HL-60/S4 treated with retinoic acid at 250 ng/mL for 4 days and 3 days (cell line): ENCODE results near the gene LRRC4C.

ENCODE experiments used
- in situ Hi-C: fragments of 300-500 bp; cut with MboI; formaldehyde crosslinking; loops from 2 replicates; pipeline ENCODE4 v1.7.0; 2022; ENCODE audit warnings: low sequenced_read_pairs

LRRC4C gene

DNA sequence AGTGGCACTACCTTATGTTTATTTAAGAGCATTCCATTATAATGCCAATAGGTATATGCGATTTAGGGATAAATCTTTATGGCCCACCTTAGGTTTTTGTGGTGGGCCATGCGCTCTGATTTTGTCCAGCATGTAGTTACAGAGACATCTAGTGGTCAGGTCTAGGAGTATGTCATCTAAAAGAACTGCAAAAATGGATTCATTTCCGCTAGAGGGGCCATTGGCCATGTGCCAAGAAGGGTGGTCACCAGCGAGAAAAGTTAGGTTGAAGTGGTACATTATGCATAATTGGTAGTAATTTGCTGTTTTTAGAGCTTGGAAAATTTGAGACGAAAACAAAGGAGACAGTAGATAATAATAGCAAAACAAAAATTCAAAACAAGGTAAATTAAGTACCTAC is 27.7 kb downstream of the LRRC4C start:
- in situ Hi-C loops, result no loop called here

DNA sequence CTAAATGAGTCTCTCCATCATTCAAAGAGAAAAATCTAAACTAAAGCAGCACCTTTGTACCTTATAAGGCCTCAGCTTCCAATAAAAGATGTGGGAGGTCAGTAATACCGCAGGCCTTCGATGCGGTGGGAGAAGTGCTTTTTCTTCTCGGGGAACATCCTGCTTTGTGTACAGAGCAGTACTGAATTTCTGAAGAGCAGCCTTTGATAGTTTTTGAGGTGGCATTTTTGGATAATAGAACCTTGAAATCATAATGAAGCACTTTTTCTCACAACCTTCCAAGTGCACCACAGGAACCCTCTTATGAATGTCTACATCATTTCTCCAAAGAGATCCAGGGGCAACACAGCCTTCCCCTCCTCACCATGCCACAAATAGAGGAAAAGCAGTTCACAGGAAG is 39.6 kb downstream of the LRRC4C start:
- in situ Hi-C loops, result no loop called here

DNA sequence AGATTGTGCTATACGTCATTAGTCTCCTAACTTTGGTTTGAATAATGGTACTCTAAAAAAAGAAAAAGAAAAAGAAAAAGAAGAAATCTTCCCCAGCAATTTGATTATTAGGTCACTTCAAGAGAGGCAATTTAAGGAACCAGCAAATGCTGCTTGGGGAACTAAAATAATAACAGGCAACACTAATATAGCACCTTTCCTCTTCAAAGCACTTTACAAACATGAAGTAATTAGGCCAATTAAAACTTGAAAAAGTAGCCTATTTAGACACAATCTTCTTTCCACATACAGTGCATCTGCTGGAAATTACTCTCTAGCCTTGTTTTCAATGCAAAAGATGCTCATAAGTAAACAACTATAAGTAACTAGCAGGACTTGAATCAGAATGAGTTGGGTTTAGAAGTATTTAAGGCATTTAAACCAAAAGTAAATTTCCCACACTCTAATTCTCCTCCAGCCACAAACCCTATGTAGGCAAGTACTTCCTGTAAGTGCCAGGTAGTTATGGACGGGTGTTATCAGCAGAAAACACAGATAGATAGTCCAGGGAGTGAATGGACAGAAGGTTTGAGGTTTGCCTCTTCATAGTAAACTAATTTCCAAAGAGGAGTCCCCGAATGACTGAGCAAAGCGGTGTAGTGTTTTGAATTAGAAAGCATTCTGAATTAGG is 44.5 kb downstream of the LRRC4C start:
- in situ Hi-C loops, result no loop called here

DNA sequence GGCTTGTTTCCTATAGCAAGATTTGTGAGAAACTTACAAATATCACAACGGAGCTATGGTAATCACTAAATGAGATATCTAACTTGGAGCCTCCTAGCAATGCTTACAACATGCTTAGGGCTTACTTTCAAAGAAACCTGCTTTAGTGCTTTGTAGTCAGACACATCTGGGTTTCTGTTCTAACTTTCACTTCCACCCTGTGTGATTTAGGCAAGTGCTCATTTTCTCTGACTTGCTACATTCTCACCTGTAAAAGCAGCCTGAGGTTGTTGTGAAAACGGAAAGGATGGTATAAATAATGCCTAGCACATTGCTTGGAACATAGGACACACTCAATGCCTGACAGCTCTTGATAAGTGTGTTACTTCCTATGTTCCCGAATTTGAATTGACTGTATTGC is 45.6 kb downstream of the LRRC4C start:
- in situ Hi-C loops, result no loop called here

DNA sequence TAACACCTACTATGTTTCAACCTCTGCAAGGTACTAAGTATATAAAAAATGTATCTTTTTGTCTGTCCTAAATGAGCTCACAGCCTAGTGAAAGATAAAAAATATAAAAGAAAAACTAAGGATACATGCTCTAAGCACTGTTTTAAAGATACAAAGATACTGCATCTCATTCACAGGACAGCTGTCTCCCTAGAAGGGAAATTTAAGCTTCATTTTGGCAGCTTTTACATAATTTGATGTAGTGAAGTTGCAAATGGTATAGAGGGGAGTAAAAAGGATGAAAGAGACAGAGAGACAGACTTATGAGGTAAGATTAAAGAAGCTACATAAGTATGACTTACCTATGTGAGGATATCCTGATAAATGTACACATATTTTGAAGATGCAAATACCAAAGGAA is 53.6 kb downstream of the LRRC4C start:
- in situ Hi-C loops, result no loop called here

DNA sequence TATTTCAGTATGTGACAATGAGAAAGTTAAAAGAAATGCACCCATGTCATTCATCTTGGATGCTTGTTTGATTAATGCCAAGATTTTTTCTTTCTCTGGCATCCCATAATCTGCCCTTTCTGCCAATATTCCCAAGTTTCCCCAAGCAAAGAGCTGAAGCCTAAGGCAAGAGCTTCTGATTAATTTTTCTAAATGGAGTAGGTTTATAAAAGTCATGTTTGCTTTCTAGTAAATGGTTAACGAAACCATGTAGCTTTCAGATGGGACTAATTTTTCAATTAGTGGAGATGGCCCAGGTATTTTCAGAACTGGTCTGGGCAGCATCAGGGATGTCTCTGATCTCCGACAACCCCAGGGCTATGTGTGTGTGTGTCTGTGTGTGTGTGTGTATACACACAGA is 55.3 kb downstream of the LRRC4C start:
- in situ Hi-C loops, result no loop called here

DNA sequence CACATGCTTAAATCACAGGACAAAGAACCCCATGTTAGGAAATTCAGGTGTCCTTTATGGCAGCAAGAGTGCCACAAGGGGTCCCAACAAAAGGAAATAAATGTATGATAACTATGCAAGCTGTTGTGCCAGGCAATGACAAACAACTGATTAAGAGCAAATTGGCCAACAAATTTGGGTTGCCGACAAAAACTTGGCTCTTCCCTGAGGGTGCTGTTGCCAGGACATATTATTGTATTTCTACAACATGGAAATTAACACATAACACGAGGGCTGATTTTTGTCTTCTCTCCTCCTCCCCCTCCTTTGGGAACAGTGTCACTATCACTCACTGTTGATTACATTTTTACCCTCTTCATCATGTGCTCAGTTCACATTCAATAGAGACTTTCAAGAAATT is 56.0 kb downstream of the LRRC4C start:
- in situ Hi-C loops, result no loop called here

DNA sequence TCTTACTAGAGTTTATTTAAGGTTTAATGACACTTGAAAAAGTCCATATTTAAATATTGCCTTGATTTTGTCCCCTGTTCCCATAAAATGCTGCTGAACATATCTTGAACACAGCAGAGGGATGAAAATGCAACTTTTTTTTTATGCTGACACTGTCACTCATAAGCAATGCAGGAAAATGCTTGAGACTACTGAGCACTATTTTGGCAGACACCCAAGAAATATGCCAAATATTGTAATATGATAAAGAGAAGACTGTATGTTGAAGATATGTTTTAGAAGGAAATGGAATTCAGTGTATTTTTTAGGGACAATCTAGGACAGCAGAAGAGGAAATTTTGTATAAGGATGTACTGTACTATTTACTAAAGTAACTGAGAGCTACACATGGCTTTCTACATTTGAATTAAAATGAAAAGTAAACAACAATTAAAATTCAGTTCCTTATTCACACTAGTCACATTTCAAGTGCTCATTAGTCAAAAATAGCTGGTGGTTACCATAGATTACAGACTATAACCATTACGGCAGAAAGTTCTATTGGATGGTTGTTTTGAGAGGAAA is 58.6 kb downstream of the LRRC4C start:
- in situ Hi-C loops, result no loop called here

DNA sequence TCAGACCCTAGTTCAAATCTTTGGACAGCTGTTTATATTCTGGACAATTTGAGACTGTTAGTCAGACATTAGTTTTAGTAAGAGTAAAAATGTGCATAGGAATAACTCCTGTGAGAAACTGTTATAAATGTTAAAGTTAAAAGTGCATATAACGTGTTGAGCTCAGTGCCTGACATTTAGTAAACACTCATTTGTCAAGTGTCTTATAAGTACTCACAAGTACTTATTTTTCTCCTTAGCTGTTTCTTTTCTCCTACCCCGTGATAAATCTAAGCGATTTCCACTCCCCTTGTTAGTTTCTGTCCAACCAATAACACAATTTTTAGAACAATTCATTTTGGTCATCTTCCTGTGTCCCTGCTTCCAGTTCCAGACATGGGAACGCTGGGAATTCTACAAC is 59.3 kb downstream of the LRRC4C start:
- in situ Hi-C loops, result no loop called here

DNA sequence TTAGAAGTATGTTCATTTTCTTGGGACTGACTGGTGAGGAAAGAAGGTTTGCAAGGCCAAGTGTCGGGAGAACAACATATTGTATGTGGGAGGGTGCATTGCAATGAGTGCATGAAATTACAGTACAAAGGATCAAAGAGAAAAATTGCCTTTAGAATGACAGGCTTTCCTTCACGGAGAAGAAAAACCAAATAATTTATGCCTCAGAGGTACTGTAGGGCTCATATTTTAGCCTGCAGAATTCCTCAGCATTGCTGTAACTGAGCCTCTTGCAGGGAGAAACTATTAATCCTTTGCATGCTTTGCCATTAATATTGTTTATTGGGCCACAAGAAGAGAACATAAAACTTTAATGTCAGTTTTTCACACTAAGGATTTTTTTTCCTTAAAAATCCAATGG is 60.1 kb downstream of the LRRC4C start:
- in situ Hi-C loops, result no loop called here

DNA sequence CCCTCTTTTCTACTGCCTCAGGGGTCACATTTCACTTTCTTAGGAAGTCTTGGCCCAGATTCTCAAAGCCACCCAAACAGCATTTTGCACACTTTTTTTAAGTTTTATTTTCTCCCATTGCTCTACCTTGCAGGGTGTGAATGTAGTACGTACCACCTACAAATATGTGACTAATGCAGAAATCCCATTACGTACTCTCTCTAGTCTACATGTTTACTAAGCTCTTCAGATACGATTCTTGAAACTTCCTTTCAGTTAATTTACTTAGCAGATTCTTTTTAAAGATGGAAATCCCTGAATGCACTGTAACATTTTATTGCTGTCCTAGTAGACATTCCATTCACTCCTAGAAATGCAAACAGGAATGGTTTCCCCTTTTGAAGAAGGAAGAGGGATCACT is 61.3 kb downstream of the LRRC4C start:
- in situ Hi-C loops, result no loop called here

DNA sequence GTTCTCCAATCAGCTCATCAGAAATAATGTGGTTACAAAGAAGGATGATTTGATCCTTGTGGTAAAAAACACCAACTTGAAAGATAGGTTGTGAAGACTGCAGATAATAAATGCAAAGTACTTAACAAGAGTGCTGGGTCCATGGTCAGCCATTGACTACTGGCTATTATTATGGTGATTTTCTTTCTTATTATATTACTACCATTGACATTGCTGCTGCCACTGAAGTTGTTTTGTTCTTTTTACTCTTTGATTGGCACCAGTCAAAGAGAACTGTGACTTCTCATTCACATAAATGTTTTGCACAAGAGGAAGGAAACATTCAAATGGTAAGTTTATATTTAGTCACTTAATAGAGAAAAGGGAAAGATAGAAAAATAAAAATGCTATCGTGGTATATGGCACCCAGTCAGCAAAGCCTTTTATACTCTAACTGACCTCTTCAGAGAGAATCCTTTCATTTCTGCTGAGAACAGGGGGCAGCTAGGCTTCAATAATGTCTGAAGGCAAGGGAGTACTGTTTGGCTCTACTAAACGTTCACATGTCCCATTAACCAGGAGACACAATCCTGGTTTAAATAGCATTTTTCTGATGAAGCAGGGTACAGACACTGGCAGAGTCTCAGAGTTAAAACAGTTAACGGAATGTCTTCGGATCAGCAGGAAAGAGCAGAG is 64.8 kb downstream of the LRRC4C start:
- in situ Hi-C loops, result no loop called here

DNA sequence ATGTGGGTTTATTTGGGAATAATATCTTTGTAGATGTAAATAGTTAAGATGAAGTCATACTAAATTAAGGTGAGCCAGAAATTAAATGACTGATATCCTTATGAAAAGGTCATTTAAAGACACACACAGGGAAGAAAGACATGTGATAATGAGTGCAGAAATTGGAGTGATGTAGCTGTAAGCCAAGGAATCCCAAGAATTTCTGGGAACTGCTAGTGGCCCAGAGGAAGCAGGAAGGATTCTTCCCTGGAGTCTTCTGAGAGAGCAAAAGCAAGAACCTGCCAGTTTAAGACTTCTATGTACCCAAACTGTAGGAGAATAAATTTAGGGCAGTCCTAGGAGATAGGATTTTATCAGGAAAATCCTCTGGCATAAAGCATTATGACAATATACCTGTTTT is 66.9 kb downstream of the LRRC4C start:
- in situ Hi-C loops, result no loop called here

DNA sequence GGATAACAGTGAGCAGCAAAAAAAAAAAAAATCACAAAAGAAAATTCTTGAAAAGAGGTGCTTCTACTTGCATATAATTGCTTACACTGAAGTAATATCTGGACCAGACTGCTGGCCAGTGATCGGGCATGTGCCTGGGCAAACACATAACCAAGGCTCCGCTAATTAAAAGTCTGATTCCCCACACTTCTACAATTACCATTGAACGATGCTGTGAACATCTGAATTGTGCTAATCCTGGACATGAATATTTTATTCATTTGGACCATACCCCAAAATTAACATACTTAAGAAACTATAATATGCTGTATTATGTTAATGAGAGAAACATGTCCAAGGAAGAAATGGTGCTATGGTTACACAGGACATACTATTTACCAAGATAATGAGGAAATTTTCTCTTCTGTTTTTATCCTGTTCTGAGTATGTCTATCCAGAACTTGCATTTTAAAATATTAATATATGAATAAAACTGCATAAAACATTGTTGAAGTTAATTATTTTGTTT is 69.8 kb downstream of the LRRC4C start:
- in situ Hi-C loops, result no loop called here

DNA sequence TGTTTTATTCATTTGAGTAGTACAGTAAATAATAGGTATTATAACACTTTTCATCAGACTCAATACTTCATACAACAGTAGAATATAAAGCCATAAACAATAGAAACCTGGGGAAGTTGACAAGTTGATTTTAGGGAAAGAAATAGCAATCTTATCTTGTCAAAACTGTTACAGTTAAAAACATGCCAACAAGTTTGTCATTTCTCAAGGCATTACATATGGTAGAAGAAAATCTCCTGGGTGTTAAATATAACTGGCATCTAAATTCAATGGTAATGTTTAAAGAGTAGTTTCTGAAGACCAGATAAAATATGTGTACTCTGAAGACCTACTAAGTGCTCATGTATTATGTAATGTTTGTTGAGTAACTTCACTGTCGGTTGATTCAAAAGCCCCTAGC is 75.1 kb downstream of the LRRC4C start:
- in situ Hi-C loops, result no loop called here

DNA sequence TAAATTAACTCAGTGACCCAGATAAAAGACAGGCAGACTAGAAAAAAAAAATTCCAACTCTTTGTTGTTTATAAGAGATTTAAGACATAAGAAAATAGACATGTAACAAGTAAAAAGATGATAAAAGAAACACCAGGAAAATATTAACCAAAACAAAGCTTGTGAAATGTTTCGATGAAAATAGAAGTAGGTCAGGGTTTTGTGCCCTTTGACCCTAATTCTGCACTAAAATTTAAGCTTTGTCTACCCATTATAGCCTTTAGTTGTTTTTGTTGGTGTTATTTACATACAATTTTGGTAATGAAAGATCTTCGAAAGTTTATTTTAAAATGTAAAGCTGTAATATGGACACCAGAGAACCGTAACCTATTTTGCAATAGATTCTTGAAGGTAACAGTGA is 75.7 kb downstream of the LRRC4C start:
- in situ Hi-C loops, result no loop called here

DNA sequence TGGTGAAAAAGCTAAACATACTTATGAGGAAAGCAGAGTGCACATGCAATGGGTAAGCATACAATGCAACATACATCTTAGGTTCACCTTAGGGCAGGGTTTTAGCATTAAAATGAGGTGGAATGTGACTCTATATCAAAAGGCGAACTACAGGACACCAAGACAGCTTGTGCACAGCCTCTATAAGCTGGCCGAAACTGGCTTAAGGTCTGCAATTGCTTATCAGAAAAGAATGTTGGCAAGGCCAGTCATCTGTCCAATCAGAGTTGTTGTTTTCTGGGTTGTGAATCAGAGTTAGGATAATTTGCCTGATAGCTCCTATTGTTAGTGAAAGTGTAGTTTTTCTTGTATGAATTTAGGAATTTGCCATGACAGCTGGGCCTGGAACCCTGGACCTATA is 76.5 kb downstream of the LRRC4C start:
- in situ Hi-C loops, result no loop called here

DNA sequence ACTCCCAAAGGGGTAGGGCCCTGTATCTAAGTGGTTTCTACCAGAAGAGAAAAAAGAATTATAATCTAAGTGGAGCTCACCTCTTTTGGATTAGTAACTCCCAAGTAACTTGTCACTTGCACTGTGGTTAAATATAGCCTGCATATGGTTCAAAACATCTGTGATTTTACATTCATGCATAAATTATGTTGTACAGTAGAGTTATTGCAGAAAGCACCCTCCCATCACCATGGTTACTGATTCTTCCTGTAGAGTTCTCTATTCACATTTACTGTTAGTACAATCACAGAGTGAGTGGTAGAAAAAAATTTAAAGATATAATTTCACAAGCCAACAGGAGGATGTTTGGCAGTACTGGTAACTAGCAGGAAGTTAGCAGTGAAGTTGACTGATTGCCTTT is 80.4 kb downstream of the LRRC4C start:
- in situ Hi-C loops, result no loop called here

DNA sequence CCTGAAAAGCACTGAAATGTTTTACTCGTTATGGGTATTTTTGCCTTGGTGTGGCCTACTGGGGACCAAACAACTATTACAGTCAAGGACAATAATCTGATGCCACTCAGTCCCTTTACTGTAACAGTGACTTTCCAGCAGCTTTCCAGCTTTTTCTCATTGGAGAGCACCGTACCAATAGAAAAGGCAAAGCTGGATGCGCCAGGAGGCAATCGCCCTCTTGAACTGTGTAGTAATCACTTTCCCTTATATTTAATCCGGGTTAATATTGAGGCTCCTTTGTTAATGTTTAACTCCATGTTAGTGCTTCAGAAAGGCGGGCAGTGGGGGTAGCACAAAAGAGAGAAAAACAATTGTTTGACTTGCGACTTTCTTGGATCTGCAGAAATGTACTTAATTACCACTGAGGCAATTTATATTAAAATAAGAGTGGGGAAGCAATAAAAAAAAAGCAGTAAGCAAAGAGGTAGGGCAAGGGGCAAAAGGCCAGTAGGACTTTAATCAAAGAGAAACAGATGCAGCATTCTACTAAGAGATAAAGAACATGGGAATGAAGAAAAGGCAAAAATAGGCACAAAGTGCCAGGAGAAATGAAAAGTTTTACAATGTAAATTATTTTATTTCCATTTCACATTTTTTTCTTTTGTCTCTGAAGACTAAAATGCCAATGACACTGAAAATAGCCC is 81.6 kb downstream of the LRRC4C start:
- in situ Hi-C loops, result no loop called here

DNA sequence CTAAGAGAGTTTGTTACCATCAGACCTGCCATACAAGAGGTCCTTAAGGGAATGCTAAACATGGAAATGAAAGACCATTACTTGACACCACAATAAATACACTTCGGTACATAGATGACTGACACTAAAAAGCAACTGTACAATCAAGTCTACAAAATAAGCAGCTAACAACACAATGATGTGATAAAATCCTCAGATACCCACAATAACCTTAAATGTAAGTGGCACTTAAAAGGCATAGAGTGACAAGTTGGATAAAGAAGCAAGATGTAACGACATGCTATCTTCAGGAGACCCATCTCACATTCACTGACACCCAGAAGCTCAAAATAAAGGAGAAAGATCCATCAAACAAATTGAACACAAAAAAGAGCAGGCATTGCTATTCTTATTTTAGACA is 107.6 kb downstream of the LRRC4C start:
- in situ Hi-C loops, result no loop called here

DNA sequence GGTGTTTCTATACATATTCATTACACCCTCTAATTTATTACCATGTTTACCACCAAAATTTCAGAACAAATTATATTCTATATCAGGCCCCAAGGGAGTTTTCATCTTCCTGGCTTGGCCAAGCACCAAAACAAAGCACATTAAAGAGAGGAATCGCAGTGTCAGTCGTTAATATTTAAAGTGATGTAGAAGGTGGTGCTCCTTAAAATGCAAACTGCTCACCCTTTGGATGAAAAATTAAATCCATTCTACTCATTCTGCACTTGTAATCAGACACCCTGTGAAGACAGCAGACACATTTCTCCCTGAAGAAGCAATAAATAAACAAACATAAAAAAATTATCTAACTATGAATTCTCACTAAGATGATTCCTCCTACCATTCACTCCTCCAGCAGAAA is 113.4 kb downstream of the LRRC4C start:
- in situ Hi-C loops, result no loop called here
